Caco-2 (cell line): ENCODE results near the gene AFTPH. TPM values are rescaled to one million over a fixed set of nuclear protein-coding genes. Genes with fewer than 3 reads are reported as not detected.

Source experiments
- BruUV-seq: library from RNA; stranded (reverse); fragments of 400-500 nt; replicated peaks from 2 replicates; lab custom pipeline; 2021; lab: Mats Ljungman, UMichigan
- CTCF ChIA-PET: fragments of 300-600 bp; sonication (Branson Sonifier 250); formaldehyde crosslinking; loops from one replicate; lab custom pipeline; 2022; ENCODE audit warnings: antibody characterized with exemption; lab: Charles Lee
- POLR2A ChIA-PET: fragments of 300-600 bp; sonication (Branson Sonifier 250); formaldehyde crosslinking; loops from one replicate; lab custom pipeline; 2022; ENCODE audit warnings: antibody characterized with exemption; lab: Charles Lee
- DNase-seq, 2 experiments: peaks; one replicate each; pipeline versions ENCODE4 v3.0.0 to v3.0.0-alpha.2; 2020 to 2022
- H3K27me3 ChIP-seq: replicated peaks from 2 replicates; pipeline ENCODE4 v1.6.0; 2011; ENCODE audit warnings: low read length; ENCODE audit not compliant: control insufficient read depth, insufficient read depth
- H3K36me3 ChIP-seq: 2 replicates; pipeline ENCODE4 v1.5.1; 2011; ENCODE audit warnings: low read length; ENCODE audit not compliant: control insufficient read depth, insufficient read depth
- H3K4me1 ChIP-seq: fragments of 250-450 bp; sonication (Bioruptor Pico); 2 replicates; pipeline ENCODE4 v1.5.1; 2020; ENCODE audit warnings: mild to moderate bottlenecking
- H3K4me3 ChIP-seq: 2 replicates; pipeline ENCODE4 v1.5.1; 2011; ENCODE audit warnings: low read depth, mild to moderate bottlenecking, control low read depth, low read length
- H3K9me3 ChIP-seq: fragments of 250-450 bp; sonication (Bioruptor Pico); 2 replicates; pipeline ENCODE4 v1.5.1; 2020; ENCODE audit warnings: mild to moderate bottlenecking, moderate library complexity
- H3K27ac Mint-ChIP-seq: one replicate; pipeline ENCODE4 v1.8.0; 2022; ENCODE audit warnings: mixed read lengths; ENCODE audit not compliant: unreplicated experiment
- H3K27me3 Mint-ChIP-seq: one replicate; pipeline ENCODE4 v1.8.0; 2022; ENCODE audit warnings: mixed read lengths; ENCODE audit not compliant: insufficient read depth, unreplicated experiment
- H3K36me3 Mint-ChIP-seq: one replicate; pipeline ENCODE4 v1.8.0; 2022; ENCODE audit warnings: mild to moderate bottlenecking, mixed read lengths; ENCODE audit not compliant: insufficient read depth, unreplicated experiment
- H3K4me1 Mint-ChIP-seq: one replicate; pipeline ENCODE4 v1.8.0; 2022; ENCODE audit warnings: low read depth, mixed read lengths; ENCODE audit not compliant: unreplicated experiment
- H3K4me3 Mint-ChIP-seq: one replicate; pipeline ENCODE4 v1.8.0; 2022; ENCODE audit warnings: mild to moderate bottlenecking, moderate library complexity, mixed read lengths; ENCODE audit not compliant: unreplicated experiment
- H3K9me3 Mint-ChIP-seq: one replicate; pipeline ENCODE4 v1.8.0; 2022; ENCODE audit warnings: mixed read lengths; ENCODE audit not compliant: unreplicated experiment
- CTCF ChIP-seq, 2 experiments: fragments of 200-600 bp in 1 of 2; IDR thresholded peaks; 1 replicate in 1 of 2; 2 replicates in 1 of 2; pipeline versions ENCODE4 v1.5.1 to v1.8.0; 2011 to 2022; ENCODE audit warnings: antibody characterized with exemption in 1 of 2, control low read depth in 1 of 2, inconsistent platforms in 1 of 2, low read depth in 1 of 2, low read length in 1 of 2, mild to moderate bottlenecking in 1 of 2, moderate library complexity in 1 of 2; ENCODE audit not compliant: insufficient read depth in 1 of 2, severe bottlenecking in 1 of 2, unreplicated experiment in 1 of 2
- intact Hi-C: fragments of 100-400 bp; cut with micrococcal nuclease; formaldehyde crosslinking; loops from one replicate; pipeline ENCODE4 v1.10.0; 2022; ENCODE audit not compliant: unreplicated experiment
- total RNA-seq: library from RNA; stranded (reverse); gene quantifications from 2 replicates; pipeline ENCODE4 v1.2.3, GENCODE V29; 2022

The AFTPH gene
- total RNA-seq, 1 experiment from 2014 or later, result 30.1 TPM

GRCh38 chr2:64532030-64532429, 7.9 kb downstream of the AFTPH start:
- Histone ChIP-seq H3K9me3 (no peaks in the 10 kb centered on the region), H3K27me3 (no peaks in the 10 kb centered on the region), H3K36me3 (no peaks in the 10 kb centered on the region), H3K4me1 (no peaks in the 10 kb centered on the region), H3K4me3 (no peak overlapping the region)
- no peak overlapping the region for H3K4me3 Mint-ChIP-seq
- no peaks in the 10 kb centered on the region for H3K27me3 Mint-ChIP-seq
- H3K27ac Mint-ChIP-seq, result no peak overlapping the region
- ChIA-PET CTCF (interaction anchor here (1.0 kb wide), 1 partner anchor 9 kb away, joined by 3 read pairs; no protein-coding TSS in a partner anchor), POLR2A (no interaction called here)
- H3K4me1 Mint-ChIP-seq, result no peaks in the 10 kb centered on the region
- TF ChIP-seq CTCF (IDR thresholded peaks at IDR 0.05; ENCODE audit: insufficient read depth in 1 of 2, low read depth in 1 of 2, low read length in 1 of 2, severe bottlenecking in 1 of 2, unreplicated experiment in 1 of 2), result no peak
- no peak for DNase-seq
- H3K36me3 Mint-ChIP-seq, result no peaks in the 10 kb centered on the region
- intact Hi-C loops, result no loop called here
- no TSS peak for BruUV-seq
- no peaks in the 10 kb centered on the region for H3K9me3 Mint-ChIP-seq

GRCh38 chr2:64533882-64534281, 9.8 kb downstream of the AFTPH start:
- BruUV-seq, result no TSS peak
- Mint-ChIP-seq H3K27ac (no peak overlapping the region), H3K9me3 (no peaks in the 10 kb centered on the region), H3K36me3 (no peaks in the 10 kb centered on the region), H3K4me3 (no peak overlapping the region), H3K4me1 (no peaks in the 10 kb centered on the region), H3K27me3 (no peaks in the 10 kb centered on the region)
- intact Hi-C loops, result no loop called here
- no peaks in the 10 kb centered on the region for H3K9me3 ChIP-seq
- H3K4me1 ChIP-seq, result no peaks in the 10 kb centered on the region
- CTCF ChIA-PET, result no interaction called here
- H3K36me3 ChIP-seq, result no peaks in the 10 kb centered on the region
- H3K4me3 ChIP-seq, result no peak overlapping the region
- H3K27me3 ChIP-seq, result no peaks in the 10 kb centered on the region
- POLR2A ChIA-PET, result interaction anchor here (0.6 kb wide), 1 partner anchor 67 kb away, joined by 5 read pairs; no protein-coding TSS in a partner anchor
- TF ChIP-seq CTCF (IDR thresholded peaks at IDR 0.05; ENCODE audit: insufficient read depth in 1 of 2, low read depth in 1 of 2, low read length in 1 of 2, severe bottlenecking in 1 of 2, unreplicated experiment in 1 of 2), result no peak
- DNase-seq, result no peak

- Mint-ChIP-seq H3K4me3 (no peak overlapping the region), H3K27me3 (no peaks in the 10 kb centered on the region), H3K4me1 (no peaks in the 10 kb centered on the region), H3K36me3 (no peaks in the 10 kb centered on the region), H3K9me3 (no peaks in the 10 kb centered on the region), H3K27ac (no peak overlapping the region)
- H3K9me3 ChIP-seq, result no peaks in the 10 kb centered on the region
- POLR2A ChIA-PET, result interaction anchor here (0.6 kb wide), 1 partner anchor 67 kb away, joined by 5 read pairs; no protein-coding TSS in a partner anchor
- H3K4me3 ChIP-seq, result no peak overlapping the region
- no peaks in the 10 kb centered on the region for H3K4me1 ChIP-seq
- intact Hi-C loops, result no loop called here
- TF ChIP-seq CTCF (IDR thresholded peaks at IDR 0.05; ENCODE audit: insufficient read depth in 1 of 2, low read depth in 1 of 2, low read length in 1 of 2, severe bottlenecking in 1 of 2, unreplicated experiment in 1 of 2), result no peak
- CTCF ChIA-PET, result interaction anchor here (0.6 kb wide), 1 partner anchor 326 kb away, joined by 3 read pairs; no protein-coding TSS in a partner anchor
- no peaks in the 10 kb centered on the region for H3K36me3 ChIP-seq
- H3K27me3 ChIP-seq, result no peaks in the 10 kb centered on the region
- no TSS peak for BruUV-seq
- no peak for DNase-seq
Observed at GRCh38 chr2:64534363-64534762, 10.2 kb downstream of the AFTPH start.
